SU-DHL-6 (cell line): ENCODE data around the gene PALS2.

Source experiments
- H2AFZ ChIP-seq: fragments of 200-600 bp; sonication (generic); 2 replicates; pipeline ENCODE4 v1.6.1; 2014; ENCODE audit warnings: low read depth, mild to moderate bottlenecking, moderate library complexity, mixed read lengths, antibody characterized with exemption, low read length; ENCODE audit not compliant: severe bottlenecking
- H3F3A ChIP-seq: fragments of 200-600 bp; shearing (Covaris generic); 2 replicates; pipeline ENCODE4 v1.6.0; 2016; ENCODE audit warnings: antibody characterized with exemption, mild to moderate bottlenecking; ENCODE audit not compliant: insufficient read depth
- H3K27ac ChIP-seq: fragments of 200-600 bp; sonication (generic); 2 replicates; pipeline ENCODE4 v1.5.1; 2016; ENCODE audit warnings: low read depth, mild to moderate bottlenecking, low read length, moderate library complexity, mixed read lengths
- H3K27me3 ChIP-seq: fragments of 200-600 bp; sonication (generic), shearing (Covaris generic); 2 replicates; pipeline ENCODE4 v1.6.0; 2014; ENCODE audit warnings: mild to moderate bottlenecking, low read length
- H3K36me3 ChIP-seq: fragments of 200-600 bp; sonication (generic); 2 replicates; pipeline ENCODE4 v1.6.1; 2014; ENCODE audit warnings: mild to moderate bottlenecking, low read length, mixed read lengths
- H3K4me2 ChIP-seq: fragments of 300-600, 200-600 bp; shearing (Covaris generic), sonication (generic); 2 replicates; pipeline ENCODE4 v1.6.0; 2014; ENCODE audit warnings: low read length, low read depth, mild to moderate bottlenecking; ENCODE audit not compliant: poor library complexity, severe bottlenecking
- H3K4me3 ChIP-seq: fragments of 200-600 bp; sonication (generic); 2 replicates; pipeline ENCODE4 v1.5.1; 2014; ENCODE audit warnings: antibody characterized with exemption, low read length, mild to moderate bottlenecking, mixed read lengths; ENCODE audit not compliant: insufficient read depth, poor library complexity, severe bottlenecking
- H3K79me2 ChIP-seq: fragments of 200-600 bp; sonication (generic); 2 replicates; pipeline ENCODE4 v1.6.1; 2014; ENCODE audit warnings: mild to moderate bottlenecking, low read length, moderate library complexity; ENCODE audit not compliant: insufficient read depth
- H3K9ac ChIP-seq: fragments of 200-600 bp; sonication (generic); 2 replicates; pipeline ENCODE4 v1.7.0; 2014; ENCODE audit warnings: mild to moderate bottlenecking, low read length
- H3K9me2 ChIP-seq: fragments of 200-600 bp; sonication (generic); replicated peaks from 2 replicates; pipeline ENCODE4 v1.6.1; 2014; ENCODE audit warnings: low read length; ENCODE audit not compliant: insufficient read depth
- H3K9me3 ChIP-seq: fragments of 200-600 bp; sonication (generic); 2 replicates; pipeline ENCODE4 v1.6.1; 2014; ENCODE audit warnings: low read length, mixed read lengths; ENCODE audit not compliant: insufficient read depth
- H4K20me1 ChIP-seq: fragments of 200-600 bp; sonication (generic); 2 replicates; pipeline ENCODE4 v1.6.1; 2014; ENCODE audit warnings: low read depth, mild to moderate bottlenecking, antibody characterized with exemption, low read length, moderate library complexity, mixed read lengths
- CTCF ChIP-seq: fragments of 200-600 bp; sonication (generic); IDR thresholded peaks from one replicate; pipeline ENCODE4 v1.5.1; 2017; ENCODE audit warnings: antibody characterized with exemption, mild to moderate bottlenecking, low read length, moderate library complexity; ENCODE audit not compliant: insufficient read depth, poor library complexity, severe bottlenecking
- EZH2phosphoT487 ChIP-seq: fragments of 200-600 bp; sonication (generic), shearing (Covaris generic); conservative IDR thresholded peaks from 2 replicates; pipeline ENCODE4 v1.6.1; 2018; ENCODE audit warnings: mild to moderate bottlenecking, antibody characterized with exemption, low read length, moderate library complexity, mixed read lengths

The PALS2 gene

GRCh38 chr7:24540956-24541355 is 32.3 kb upstream of the PALS2 start:
- no peaks in the 10 kb centered on the region for H3K36me3 ChIP-seq
- H3K4me2 ChIP-seq, result no peak overlapping the region
- H2AFZ ChIP-seq, result no peak overlapping the region
- no peak overlapping the region for H3K27ac ChIP-seq
- no peaks in the 10 kb centered on the region for H3K79me2 ChIP-seq
- no peaks in the 10 kb centered on the region for H3K9me3 ChIP-seq
- no peaks in the 10 kb centered on the region for H3F3A ChIP-seq
- no peak overlapping the region for H3K4me3 ChIP-seq
- 0 out of 2 replicates have a peak, but pooled peaks cover under 1% of the 10 kb centered on the region for H4K20me1 ChIP-seq
- H3K9ac ChIP-seq, result no peak overlapping the region
- H3K9me2 ChIP-seq, result no peaks in the 10 kb centered on the region
- TF ChIP-seq EZH2phosphoT487 (no peak), CTCF (no peak)
- no peaks in the 10 kb centered on the region for H3K27me3 ChIP-seq

GRCh38 chr7:24545215-24545614 is 28.0 kb upstream of the PALS2 start:
- H3K27me3 ChIP-seq, result no peaks in the 10 kb centered on the region
- TF ChIP-seq CTCF (no peak), EZH2phosphoT487 (no peak)

GRCh38 chr7:24548390-24548789 is 24.9 kb upstream of the PALS2 start:
- Histone ChIP-seq H4K20me1 (no peaks in the 10 kb centered on the region), H3F3A (no peaks in the 10 kb centered on the region), H3K27me3 (no peaks in the 10 kb centered on the region), H3K9me3 (no peaks in the 10 kb centered on the region), H3K79me2 (no peaks in the 10 kb centered on the region), H3K4me2 (no peak overlapping the region), H2AFZ (no peak overlapping the region), H3K36me3 (no peaks in the 10 kb centered on the region), H3K9me2 (no peaks in the 10 kb centered on the region), H3K27ac (no peak overlapping the region), H3K9ac (no peak overlapping the region), H3K4me3 (no peak overlapping the region)
- TF ChIP-seq CTCF, result no peak
- no peak for TF ChIP-seq EZH2phosphoT487

More at GRCh38 chr7:24545215-24545614, 28.0 kb upstream of the PALS2 start:
- no peaks in the 10 kb centered on the region for H3K79me2 ChIP-seq
- H3K36me3 ChIP-seq, result no peaks in the 10 kb centered on the region
- no peaks in the 10 kb centered on the region for H4K20me1 ChIP-seq
- H2AFZ ChIP-seq, result no peak overlapping the region
- no peak overlapping the region for H3K4me2 ChIP-seq
- no peaks in the 10 kb centered on the region for H3K9me3 ChIP-seq
- H3K27ac ChIP-seq, result no peak overlapping the region
- H3K9ac ChIP-seq, result no peak overlapping the region
- H3K9me2 ChIP-seq, result no peaks in the 10 kb centered on the region
- H3F3A ChIP-seq, result no peaks in the 10 kb centered on the region
- no peak overlapping the region for H3K4me3 ChIP-seq

- Histone ChIP-seq H3K4me2 (no peak overlapping the region), H3K27ac (no peak overlapping the region), H3K9me3 (no peaks in the 10 kb centered on the region), H3K9me2 (no peaks in the 10 kb centered on the region), H4K20me1 (no peaks in the 10 kb centered on the region), H3K9ac (no peak overlapping the region), H3K36me3 (no peaks in the 10 kb centered on the region), H3F3A (no peaks in the 10 kb centered on the region), H3K79me2 (no peaks in the 10 kb centered on the region), H3K4me3 (no peak overlapping the region), H3K27me3 (no peaks in the 10 kb centered on the region), H2AFZ (no peak overlapping the region)
- no peak for TF ChIP-seq EZH2phosphoT487
- TF ChIP-seq CTCF, result no peak
Measured at GRCh38 chr7:24549991-24550390, 23.3 kb upstream of the PALS2 start.
